Fibroblast of pulmonary artery (primary cell): ENCODE data around the gene PON3.

ENCODE experiments used
- DNase-seq: peaks from one replicate; pipeline ENCODE4 v3.0.0-alpha.2; 2010; ENCODE audit warnings: low read depth
- H3K4me3 ChIP-seq: replicated peaks from 2 replicates; pipeline ENCODE4 v1.5.1; 2011; ENCODE audit warnings: low read depth, mild to moderate bottlenecking, control low read depth, low read length, moderate library complexity
- TF ChIP-seq, protein P1 (sequence below): IDR thresholded peaks from 2 replicates; pipeline ENCODE4 v1.5.1; 2011; ENCODE audit warnings: mild to moderate bottlenecking, control low read depth, low read length, inconsistent platforms; ENCODE audit errors: missing control alignments

PON3 gene

DNA sequence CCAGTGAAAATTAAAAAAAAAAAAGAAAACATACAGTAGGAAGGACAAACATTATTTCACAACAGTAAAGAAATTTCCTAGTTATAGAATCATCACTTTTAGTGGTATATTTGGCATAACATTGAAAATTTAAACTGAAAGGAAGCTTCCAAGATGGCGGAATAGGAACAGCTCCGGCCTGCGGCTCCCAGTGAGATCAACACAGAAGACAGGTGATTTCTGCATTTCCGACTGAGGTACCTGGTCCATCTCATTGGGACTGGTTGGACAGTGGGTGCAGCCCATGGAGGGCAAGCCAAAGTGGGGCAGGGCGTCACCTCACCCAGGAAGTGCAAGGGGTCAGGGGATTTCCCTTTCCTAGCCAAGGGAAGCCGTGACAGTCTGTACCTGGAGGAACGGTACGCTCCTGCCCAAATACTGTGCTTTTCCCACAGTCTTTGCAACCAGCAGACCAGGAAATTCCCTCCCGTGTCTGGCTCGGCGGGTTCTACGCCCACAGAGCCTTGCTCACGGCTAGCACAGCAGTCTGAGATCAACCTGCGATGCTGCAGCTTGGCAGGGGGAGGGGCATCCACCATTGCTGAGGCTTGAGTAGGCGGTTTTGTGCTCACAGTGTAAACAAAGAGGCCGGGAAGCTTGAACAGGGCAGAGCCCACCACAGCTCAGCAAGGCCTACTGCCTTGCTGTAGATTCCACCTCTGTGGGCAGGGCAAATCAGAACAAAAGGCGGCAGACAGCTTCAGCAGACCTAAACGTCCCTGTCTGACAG is 19.4 kb downstream of the PON3 start:
- TF ChIP-seq, protein P1, sequence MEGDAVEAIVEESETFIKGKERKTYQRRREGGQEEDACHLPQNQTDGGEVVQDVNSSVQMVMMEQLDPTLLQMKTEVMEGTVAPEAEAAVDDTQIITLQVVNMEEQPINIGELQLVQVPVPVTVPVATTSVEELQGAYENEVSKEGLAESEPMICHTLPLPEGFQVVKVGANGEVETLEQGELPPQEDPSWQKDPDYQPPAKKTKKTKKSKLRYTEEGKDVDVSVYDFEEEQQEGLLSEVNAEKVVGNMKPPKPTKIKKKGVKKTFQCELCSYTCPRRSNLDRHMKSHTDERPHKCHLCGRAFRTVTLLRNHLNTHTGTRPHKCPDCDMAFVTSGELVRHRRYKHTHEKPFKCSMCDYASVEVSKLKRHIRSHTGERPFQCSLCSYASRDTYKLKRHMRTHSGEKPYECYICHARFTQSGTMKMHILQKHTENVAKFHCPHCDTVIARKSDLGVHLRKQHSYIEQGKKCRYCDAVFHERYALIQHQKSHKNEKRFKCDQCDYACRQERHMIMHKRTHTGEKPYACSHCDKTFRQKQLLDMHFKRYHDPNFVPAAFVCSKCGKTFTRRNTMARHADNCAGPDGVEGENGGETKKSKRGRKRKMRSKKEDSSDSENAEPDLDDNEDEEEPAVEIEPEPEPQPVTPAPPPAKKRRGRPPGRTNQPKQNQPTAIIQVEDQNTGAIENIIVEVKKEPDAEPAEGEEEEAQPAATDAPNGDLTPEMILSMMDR: no peak
- DNase-seq: no peak
- H3K4me3 ChIP-seq: no peak overlapping the region

DNA sequence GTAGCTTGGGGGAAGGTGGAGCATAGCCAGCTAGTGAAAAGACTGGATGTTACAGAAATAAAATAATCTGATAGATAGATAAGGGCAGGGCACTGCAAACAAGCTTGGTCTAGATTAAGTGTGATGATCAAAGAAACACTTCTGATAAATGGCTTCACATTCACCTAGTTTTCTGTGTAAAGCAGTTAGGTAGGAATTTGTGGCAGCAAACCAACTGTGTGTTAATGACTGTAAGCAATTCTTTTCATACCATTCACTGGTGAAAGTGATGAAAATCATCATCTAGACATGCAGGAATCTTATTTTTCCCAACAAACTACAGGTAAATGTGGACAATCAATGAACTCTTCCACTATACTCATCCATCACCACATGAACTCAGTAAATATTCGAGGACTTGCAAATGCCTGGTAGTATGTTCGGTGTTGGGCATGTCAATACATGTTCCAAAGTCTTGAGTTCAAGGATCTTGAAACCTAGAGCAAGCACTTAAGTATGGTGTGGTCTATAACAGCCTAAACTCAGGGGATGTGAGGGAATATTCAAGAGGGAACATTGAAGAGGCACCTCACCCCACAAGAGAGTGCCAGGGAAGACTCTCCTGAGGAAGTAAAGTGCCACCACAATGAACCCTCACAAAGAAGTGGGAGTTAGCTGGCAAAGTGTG is 20.5 kb downstream of the PON3 start:
- no peak overlapping the region for H3K4me3 ChIP-seq
- TF ChIP-seq, protein P1: no peak
- DNase-seq: no peak

DNA sequence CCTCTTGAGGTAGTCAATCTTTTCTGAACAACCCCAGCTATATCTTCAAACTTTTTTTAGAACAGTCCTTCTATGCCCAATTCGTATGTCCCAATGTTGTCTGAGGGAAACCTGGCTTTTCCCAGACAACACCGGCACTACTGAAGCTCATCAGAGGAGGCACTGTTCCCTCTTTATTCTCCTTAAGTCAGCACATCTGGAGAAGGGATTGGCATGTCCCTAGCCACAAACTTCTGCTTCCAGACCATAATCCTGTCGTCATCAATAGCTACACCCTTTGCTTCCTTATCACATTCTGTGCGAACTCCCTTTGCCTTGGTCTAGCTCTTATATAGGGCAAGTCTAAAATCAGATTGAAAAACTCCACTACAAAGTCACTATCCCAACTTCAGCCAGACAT is 22.9 kb downstream of the PON3 start:
- no peak overlapping the region for H3K4me3 ChIP-seq
- no peak for DNase-seq
- TF ChIP-seq, protein P1: no peak

DNA sequence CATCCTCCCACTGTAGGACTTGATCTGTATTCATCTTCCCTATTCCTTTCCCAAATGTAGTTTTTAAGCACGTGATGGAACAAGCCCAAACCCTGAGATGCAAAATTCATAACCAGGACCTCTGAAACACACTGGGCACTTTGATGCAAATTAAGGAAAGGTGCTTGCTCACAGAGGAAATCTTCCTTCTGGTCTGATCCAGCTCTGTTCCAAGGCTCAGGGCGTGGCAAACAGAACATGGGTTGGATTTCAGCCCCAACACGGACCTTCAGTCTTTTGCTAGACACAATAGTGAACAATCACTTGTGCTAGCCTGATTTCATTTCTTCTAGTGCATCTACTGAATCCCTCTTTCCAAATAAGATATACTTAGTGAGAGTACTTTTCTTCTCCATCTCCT is 27.9 kb downstream of the PON3 start:
- TF ChIP-seq, protein P1: no peak

DNA sequence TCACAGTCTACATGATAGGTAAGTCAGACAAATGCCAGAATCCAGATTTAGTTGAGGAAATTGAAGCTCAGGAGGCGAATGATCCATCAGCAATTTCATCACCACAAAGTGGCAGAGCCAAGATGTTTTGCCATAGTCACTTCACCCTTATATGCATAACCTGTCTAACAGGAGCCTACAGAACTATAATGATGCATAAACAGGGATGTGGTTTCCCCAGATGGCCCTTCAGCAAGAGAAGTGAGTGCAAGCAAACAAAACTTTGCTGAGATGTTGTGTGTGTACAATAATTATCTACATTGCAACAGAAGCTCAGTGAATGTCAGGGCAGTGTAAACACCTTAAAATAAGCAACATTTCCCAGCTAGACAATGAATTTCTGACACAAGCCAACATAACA is 28.6 kb downstream of the PON3 start:
- TF ChIP-seq, protein P1: no peak
- DNase-seq: no peak
- no peak overlapping the region for H3K4me3 ChIP-seq

More for the DNA sequence above, 27.9 kb downstream of the PON3 start:
- no peak overlapping the region for H3K4me3 ChIP-seq
- no peak for DNase-seq

DNA sequence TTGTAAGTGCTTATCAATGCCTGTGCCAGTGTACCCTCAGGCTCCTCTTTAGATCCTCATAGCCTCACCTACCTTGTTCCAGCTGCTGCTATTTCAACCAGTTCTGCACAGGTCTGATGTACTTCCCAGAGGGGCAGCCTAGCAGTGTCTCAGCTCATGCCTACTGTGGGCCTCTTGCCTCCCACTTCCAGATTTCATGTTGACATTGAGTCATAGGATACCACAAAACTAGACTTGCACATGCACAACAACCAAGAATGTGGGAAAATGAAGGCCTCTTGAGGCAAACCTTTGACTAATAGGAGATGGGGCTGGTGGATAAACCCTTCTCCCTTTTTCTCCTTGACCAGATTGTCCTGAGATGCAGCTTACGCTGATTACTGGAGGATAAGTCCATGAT is 31.0 kb downstream of the PON3 start:
- TF ChIP-seq, protein P1: no peak
- DNase-seq: no peak
- no peak overlapping the region for H3K4me3 ChIP-seq

DNA sequence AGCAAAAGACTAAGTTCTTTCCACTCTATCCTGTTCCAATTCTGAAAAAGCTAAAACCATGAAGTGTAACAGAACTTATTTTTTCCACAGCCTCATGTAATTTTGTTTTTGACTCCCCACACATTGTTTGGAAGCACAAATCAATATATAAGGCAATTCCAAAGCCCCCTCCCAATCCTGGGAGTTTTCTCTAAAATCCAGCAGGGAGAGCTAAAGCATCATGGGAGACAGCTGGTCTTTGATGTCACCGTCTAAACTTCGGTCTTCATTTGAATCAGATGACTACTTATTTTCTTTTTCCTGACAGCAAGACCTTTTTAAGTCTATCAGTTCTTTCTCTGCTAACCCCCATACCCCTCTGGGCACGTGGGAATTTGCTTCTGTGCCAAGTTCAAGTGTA is 38.6 kb downstream of the PON3 start:
- TF ChIP-seq, protein P1: peak; percentile 3
- H3K4me3 ChIP-seq: no peak overlapping the region
- DNase-seq: peak; percentile 7
